CD14-positive monocyte (primary cell): Measurements from ENCODE around the gene UVRAG. TPM values are rescaled to one million over a fixed set of nuclear protein-coding genes. Genes with fewer than 3 reads are reported as not detected.

Source experiments
- DNase-seq, 3 donors: peaks; one replicate each; pipeline ENCODE4 v3.0.0-alpha.2; 2011 to 2022
- H2AFZ ChIP-seq: 2 replicates; pipeline ENCODE4 v1.6.0; 2012; ENCODE audit warnings: mild to moderate bottlenecking, low read depth, low read length, inconsistent platforms; ENCODE audit not compliant: insufficient read depth, poor library complexity, severe bottlenecking
- H3K27ac ChIP-seq, 2 donors: 1 replicate in 1 of 2; 2 replicates in 1 of 2; pipeline ENCODE4 v1.5.1; 2012 to 2013; ENCODE audit warnings: low read length in 2 of 2, control low read depth in 1 of 2, inconsistent platforms in 1 of 2, low read depth in 1 of 2, mild to moderate bottlenecking in 1 of 2
- H3K27me3 ChIP-seq, 2 donors: one replicate each; pipeline versions ENCODE4 v1.6.0 to v1.6.1; 2011 to 2013; ENCODE audit warnings: low read length in 2 of 2; ENCODE audit not compliant: control insufficient read depth in 2 of 2, insufficient read depth in 2 of 2
- H3K36me3 ChIP-seq, 2 donors: replicated peaks in 1 of 2; 1 replicate in 1 of 2; 2 replicates in 1 of 2; pipeline versions ENCODE4 v1.5.1 to v1.6.1; 2012 to 2013; ENCODE audit warnings: low read length in 2 of 2, control low read depth in 1 of 2, inconsistent platforms in 1 of 2, mild to moderate bottlenecking in 1 of 2; ENCODE audit not compliant: insufficient read depth in 2 of 2, control insufficient read depth in 1 of 2
- H3K4me1 ChIP-seq, 2 donors: 1 replicate in 1 of 2; 2 replicates in 1 of 2; pipeline versions ENCODE4 v1.5.1 to v1.6.1; 2012 to 2013; ENCODE audit warnings: low read length in 2 of 2, control low read depth in 1 of 2, inconsistent platforms in 1 of 2, mild to moderate bottlenecking in 1 of 2, moderate library complexity in 1 of 2; ENCODE audit not compliant: insufficient read depth in 2 of 2, control insufficient read depth in 1 of 2
- H3K4me2 ChIP-seq: replicated peaks from 2 replicates; pipeline ENCODE3; 2012; ENCODE audit warnings: low read length, moderate library complexity, mild to moderate bottlenecking; ENCODE audit not compliant: poor library complexity, severe bottlenecking; ENCODE audit errors: extremely low read depth
- H3K4me3 ChIP-seq, 3 experiments: fragments of 200-600 bp in 1 of 3; sonication (generic) in 1 of 3; replicated peaks in 1 of 3; 1 replicate in 2 of 3; 2 replicates in 1 of 3; pipeline ENCODE4 v1.5.1; 2011 to 2013; ENCODE audit warnings: low read length in 3 of 3, mild to moderate bottlenecking in 3 of 3, control low read depth in 2 of 3, low read depth in 2 of 3, inconsistent platforms in 1 of 3, moderate library complexity in 1 of 3
- H3K79me2 ChIP-seq: 2 replicates; pipeline ENCODE4 v1.6.0; 2012; ENCODE audit warnings: mild to moderate bottlenecking, control low read depth, inconsistent platforms, low read length, moderate library complexity; ENCODE audit not compliant: insufficient read depth
- H3K9ac ChIP-seq: 2 replicates; pipeline ENCODE4 v1.6.0; 2017; ENCODE audit warnings: low read length, mild to moderate bottlenecking; ENCODE audit not compliant: insufficient read depth, poor library complexity, severe bottlenecking
- H3K9me3 ChIP-seq, 2 donors: replicated peaks in 1 of 2; 1 replicate in 1 of 2; 2 replicates in 1 of 2; pipeline versions ENCODE4 v1.5.1 to v1.6.1; 2012 to 2013; ENCODE audit warnings: low read length in 2 of 2, control low read depth in 1 of 2; ENCODE audit not compliant: control insufficient read depth in 1 of 2, insufficient read depth in 1 of 2
- H4K20me1 ChIP-seq: 2 replicates; pipeline ENCODE4 v1.6.0; 2012; ENCODE audit warnings: mild to moderate bottlenecking, low read length, control low read depth, moderate library complexity; ENCODE audit not compliant: insufficient read depth
- H3K27ac Mint-ChIP-seq, 7 donors: one replicate each; pipeline ENCODE4 v1.8.0; 2020; ENCODE audit warnings: mild to moderate bottlenecking in 7 of 7, mixed read lengths in 7 of 7, moderate library complexity in 6 of 7, inconsistent platforms in 2 of 7
- H3K27me3 Mint-ChIP-seq, 3 donors: one replicate each; pipeline ENCODE4 v1.8.0; 2021 to 2022; ENCODE audit warnings: low read depth in 3 of 3, mild to moderate bottlenecking in 3 of 3, mixed read lengths in 3 of 3, moderate library complexity in 3 of 3, inconsistent platforms in 1 of 3
- H3K36me3 Mint-ChIP-seq, 2 donors: one replicate each; pipeline ENCODE4 v1.8.0; 2020; ENCODE audit warnings: mixed read lengths in 2 of 2, inconsistent platforms in 1 of 2, mild to moderate bottlenecking in 1 of 2
- H3K4me1 Mint-ChIP-seq: one replicate; pipeline ENCODE4 v1.8.0; 2020; ENCODE audit warnings: mild to moderate bottlenecking, mixed read lengths
- H3K4me3 Mint-ChIP-seq, 2 donors: one replicate each; pipeline ENCODE4 v1.8.0; 2020; ENCODE audit warnings: mild to moderate bottlenecking in 2 of 2, mixed read lengths in 2 of 2, moderate library complexity in 1 of 2
- H3K9me3 Mint-ChIP-seq, 7 donors: one replicate each; pipeline ENCODE4 v1.8.0; 2020 to 2022; ENCODE audit warnings: mixed read lengths in 7 of 7, mild to moderate bottlenecking in 6 of 7, moderate library complexity in 6 of 7, inconsistent platforms in 2 of 7
- WGBS: methylation state at CpG from one replicate; pipeline ENCODE4 v1.1.5; 2013; ENCODE audit warnings: missing lambda C conversion rate; ENCODE audit not compliant: insufficient coverage; 5-methylcytosine and 5-hydroxymethylcytosine counted together
- intact Hi-C, 2 donors: fragments of 100-400 bp; cut with micrococcal nuclease; formaldehyde crosslinking; loops; one replicate each; pipeline versions ENCODE4 v1.15.0 to v1.15.1; 2023
- polyA plus RNA-seq, 3 donors: library from polyadenylated mRNA; depleted of rRNA in 1 of 3; unstranded in 2 of 3; stranded (reverse) in 1 of 3; fragments of 300-500 nt in 2 of 3; fragments of >200 nt in 1 of 3; fragmentation: Illumina TruSeq in 2 of 3; gene quantifications; 1 replicate in 2 of 3; 2 replicates in 1 of 3; pipeline ENCODE4 v1.2.3, GENCODE V29; 2012 to 2021
- TF ChIP-seq, protein P1 (sequence below): fragments of 200-600 bp; IDR thresholded peaks from one replicate; pipeline ENCODE4 v1.8.0; 2022; ENCODE audit warnings: antibody characterized with exemption, mild to moderate bottlenecking

The UVRAG gene
- polyA plus RNA-seq, 3 donors = 13.7 to 20.5 (median 20.0) TPM

DNA sequence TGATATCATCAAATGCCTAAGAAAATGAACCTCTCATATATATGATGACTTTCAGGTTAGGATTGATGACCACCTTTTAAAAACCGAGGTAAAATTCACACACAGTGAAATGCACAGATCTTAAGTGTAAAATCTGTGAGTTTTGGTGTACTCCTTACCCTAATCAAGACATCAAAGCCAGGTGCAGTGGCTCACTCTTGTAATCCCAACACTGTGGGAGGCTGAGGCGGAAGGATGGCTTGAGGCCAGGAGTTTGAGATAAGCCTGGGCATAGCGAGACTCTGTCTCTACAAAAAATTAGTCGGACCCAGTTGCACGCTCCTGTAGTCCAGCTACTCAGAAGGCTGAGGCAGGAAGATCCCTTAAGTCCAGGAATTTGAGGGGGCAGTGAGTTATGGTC, 140.4 kb downstream of the UVRAG start:
- H3K9me3 Mint-ChIP-seq = no peaks in the 10 kb centered on the region
- no peak overlapping the region for H2AFZ ChIP-seq
- TF ChIP-seq, protein P1, sequence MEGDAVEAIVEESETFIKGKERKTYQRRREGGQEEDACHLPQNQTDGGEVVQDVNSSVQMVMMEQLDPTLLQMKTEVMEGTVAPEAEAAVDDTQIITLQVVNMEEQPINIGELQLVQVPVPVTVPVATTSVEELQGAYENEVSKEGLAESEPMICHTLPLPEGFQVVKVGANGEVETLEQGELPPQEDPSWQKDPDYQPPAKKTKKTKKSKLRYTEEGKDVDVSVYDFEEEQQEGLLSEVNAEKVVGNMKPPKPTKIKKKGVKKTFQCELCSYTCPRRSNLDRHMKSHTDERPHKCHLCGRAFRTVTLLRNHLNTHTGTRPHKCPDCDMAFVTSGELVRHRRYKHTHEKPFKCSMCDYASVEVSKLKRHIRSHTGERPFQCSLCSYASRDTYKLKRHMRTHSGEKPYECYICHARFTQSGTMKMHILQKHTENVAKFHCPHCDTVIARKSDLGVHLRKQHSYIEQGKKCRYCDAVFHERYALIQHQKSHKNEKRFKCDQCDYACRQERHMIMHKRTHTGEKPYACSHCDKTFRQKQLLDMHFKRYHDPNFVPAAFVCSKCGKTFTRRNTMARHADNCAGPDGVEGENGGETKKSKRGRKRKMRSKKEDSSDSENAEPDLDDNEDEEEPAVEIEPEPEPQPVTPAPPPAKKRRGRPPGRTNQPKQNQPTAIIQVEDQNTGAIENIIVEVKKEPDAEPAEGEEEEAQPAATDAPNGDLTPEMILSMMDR = no peak
- H4K20me1 ChIP-seq = peaks cover 88% of the 10 kb centered on the region
- intact Hi-C loops = no loop called here
- no peak for DNase-seq
- H3K27ac Mint-ChIP-seq = no peak overlapping the region
- no peak overlapping the region for H3K9ac ChIP-seq
- peaks cover 1% of the 10 kb centered on the region for H3K4me1 Mint-ChIP-seq
- peaks cover 0 to 21% of the 10 kb centered on the region in 2 donors for H3K36me3 ChIP-seq
- H3K4me1 ChIP-seq = no peaks in the 10 kb centered on the region
- peaks cover 12 to 20% of the 10 kb centered on the region in 2 donors for H3K36me3 Mint-ChIP-seq
- H3K27ac ChIP-seq = no peak overlapping the region
- no peak overlapping the region for H3K4me3 ChIP-seq
- no peaks in the 10 kb centered on the region for H3K27me3 ChIP-seq
- no peaks in the 10 kb centered on the region for H3K9me3 ChIP-seq
- H3K4me3 Mint-ChIP-seq = no peak overlapping the region
- H3K27me3 Mint-ChIP-seq = no peaks in the 10 kb centered on the region
- WGBS = 100% methylated on average over 4 of the region's 5 CpGs
- H3K4me2 ChIP-seq = no peak overlapping the region
- peaks cover 85% of the 10 kb centered on the region for H3K79me2 ChIP-seq

GRCh38 chr11:75959540-75959939, 144.5 kb downstream of the UVRAG start:
- peaks cover 17 to 34% of the 10 kb centered on the region in 2 donors for H3K36me3 Mint-ChIP-seq
- peaks cover 50% of the 10 kb centered on the region for H3K79me2 ChIP-seq
- H4K20me1 ChIP-seq = peaks cover 62% of the 10 kb centered on the region
- intact Hi-C loops = no loop called here
- no peak overlapping the region for H3K4me3 Mint-ChIP-seq
- peaks cover 0 to 2% (median 0%) of the 10 kb centered on the region in 3 donors for H3K27me3 Mint-ChIP-seq
- no peaks in the 10 kb centered on the region for H3K27me3 ChIP-seq
- no peak overlapping the region for H3K27ac Mint-ChIP-seq
- no peaks in the 10 kb centered on the region for H3K9me3 ChIP-seq
- WGBS = no CpG with 5 or more reads among the region's 2 CpGs
- H3K27ac ChIP-seq = no peak overlapping the region
- no peak overlapping the region for H3K9ac ChIP-seq
- no peaks in the 10 kb centered on the region for H3K4me1 ChIP-seq
- TF ChIP-seq, protein P1 = no peak
- no peak for DNase-seq
- H3K36me3 ChIP-seq = peaks cover 2 to 49% of the 10 kb centered on the region in 2 donors
- no peak overlapping the region for H2AFZ ChIP-seq
- H3K4me2 ChIP-seq = no peak overlapping the region
- no peaks in the 10 kb centered on the region for H3K9me3 Mint-ChIP-seq
- no peaks in the 10 kb centered on the region for H3K4me1 Mint-ChIP-seq
- H3K4me3 ChIP-seq = no peak overlapping the region
